GM21529 (cell line): ENCODE measurements around the gene TLCD2.
"Not testable (repeated sequence)": the region's sequence is repeated elsewhere in the genome, so short reads cannot be mapped to it uniquely, and the experiment has no call there.

Source experiments
- ATAC-seq: cut with Tn5 transposase; IDR thresholded peaks from one replicate; pipeline ENCODE4 v1.9.1; 2021; ENCODE audit not compliant: unreplicated experiment

Gene TLCD2, protein sequence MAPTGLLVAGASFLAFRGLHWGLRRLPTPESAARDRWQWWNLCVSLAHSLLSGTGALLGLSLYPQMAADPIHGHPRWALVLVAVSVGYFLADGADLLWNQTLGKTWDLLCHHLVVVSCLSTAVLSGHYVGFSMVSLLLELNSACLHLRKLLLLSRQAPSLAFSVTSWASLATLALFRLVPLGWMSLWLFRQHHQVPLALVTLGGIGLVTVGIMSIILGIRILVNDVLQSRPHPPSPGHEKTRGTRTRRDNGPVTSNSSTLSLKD

DNA sequence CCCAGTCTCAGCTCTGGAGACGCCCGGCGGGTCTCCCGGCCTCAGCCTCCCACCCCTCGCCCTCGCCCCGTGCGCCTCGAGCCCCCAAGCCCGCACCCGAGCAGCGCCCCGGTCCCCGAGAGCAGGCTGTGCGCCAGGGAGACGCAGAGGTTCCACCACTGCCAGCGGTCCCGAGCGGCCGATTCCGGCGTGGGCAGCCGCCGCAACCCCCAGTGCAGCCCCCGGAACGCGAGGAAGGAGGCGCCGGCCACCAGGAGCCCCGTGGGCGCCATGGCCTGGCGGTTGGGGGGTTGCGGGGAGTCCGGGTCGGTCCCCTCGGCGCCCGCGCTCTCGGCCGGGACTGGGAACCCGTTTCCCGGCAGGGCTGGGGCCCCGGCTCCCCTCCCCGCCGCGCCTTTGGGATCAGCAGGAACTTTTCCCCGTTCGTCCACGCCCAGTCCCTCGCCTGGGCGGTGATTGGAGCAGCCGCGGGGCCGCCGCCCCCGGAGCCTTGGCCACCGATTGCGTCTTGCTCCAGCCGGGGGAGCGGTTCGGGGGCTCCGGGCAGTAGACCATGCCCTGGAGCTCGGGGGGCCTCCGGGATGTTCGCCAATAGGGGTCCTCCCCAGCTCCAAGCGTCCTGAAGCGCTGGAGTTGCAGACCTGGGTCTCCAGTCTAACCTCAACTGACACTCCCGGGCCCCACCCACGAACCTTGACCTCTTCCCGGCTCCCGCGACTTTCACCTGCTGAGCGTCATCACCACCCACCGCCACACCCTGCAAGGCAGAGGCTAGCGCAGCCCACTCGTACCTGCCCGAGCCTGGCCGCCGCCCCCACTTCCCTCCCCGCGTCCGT is at the start of gene TLCD2:
TLCD2 (minus strand) TSS at position 407 of the 836 bp plus-strand sequence; CDS start at position 272, 135 bp downstream.
- ATAC-seq, result no peak

DNA sequence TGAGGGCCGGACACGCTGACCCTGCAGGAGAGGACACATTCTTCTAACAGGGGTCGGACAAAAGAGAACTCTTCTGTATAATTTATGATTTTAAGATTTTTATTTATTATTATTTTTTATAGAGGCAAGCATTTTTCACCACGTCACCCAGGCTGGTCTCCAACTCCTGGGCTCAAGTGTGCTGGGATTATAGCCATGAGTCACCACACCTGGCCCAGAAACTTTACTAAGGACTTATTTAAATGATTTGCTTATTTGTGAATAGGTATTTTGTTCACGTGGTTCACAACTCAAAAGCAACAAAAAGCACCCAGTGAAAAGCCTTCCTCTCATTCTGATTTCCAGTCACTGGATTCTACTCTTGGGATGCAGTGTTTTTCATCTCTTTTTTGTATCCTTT is 49.4 kb upstream of the TLCD2 start:
- ATAC-seq, result no peak

DNA sequence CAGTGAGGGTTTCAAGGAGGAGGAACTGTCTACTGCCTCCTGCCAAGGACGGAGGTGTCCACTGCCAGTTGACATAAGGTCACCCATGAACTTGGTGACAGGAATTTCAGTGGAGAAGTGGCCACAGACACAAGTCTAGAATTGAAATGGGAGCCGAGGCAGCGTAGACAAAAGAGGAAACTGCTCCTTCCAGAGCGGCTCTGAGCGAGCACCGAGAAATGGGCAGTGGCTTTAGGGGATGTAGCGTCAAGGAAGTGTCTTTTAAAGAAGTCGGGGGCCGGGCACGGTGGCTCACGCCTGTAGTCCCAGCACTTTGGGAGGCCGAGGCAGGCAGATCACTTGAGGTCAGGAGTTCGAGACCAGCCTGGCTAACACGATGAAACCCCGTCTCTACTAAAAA is 48.6 kb upstream of the TLCD2 start:
- ATAC-seq, result no peak

DNA sequence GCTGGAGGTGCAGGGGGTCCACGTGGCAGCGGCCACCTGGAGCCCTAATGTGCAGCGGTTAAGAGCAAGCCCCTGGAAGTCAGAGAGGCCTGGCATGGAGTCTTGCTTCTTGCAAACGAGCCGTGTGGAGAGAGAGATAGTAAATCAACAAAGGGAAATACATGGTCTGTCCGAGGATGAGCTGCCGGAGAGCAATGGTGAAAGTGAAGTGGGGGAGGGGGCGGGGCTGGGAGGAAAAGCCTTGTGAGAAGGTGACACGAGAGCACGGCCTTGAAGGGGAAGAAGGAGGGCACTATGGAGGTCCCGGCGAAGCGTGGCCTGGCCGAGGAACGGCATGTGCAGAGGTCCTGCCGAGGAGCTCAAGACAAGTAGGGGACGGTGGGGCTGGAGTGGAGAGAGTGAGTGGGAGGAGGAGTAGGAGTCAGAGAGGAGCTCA is 45.7 kb upstream of the TLCD2 start:
- no peak for ATAC-seq

DNA sequence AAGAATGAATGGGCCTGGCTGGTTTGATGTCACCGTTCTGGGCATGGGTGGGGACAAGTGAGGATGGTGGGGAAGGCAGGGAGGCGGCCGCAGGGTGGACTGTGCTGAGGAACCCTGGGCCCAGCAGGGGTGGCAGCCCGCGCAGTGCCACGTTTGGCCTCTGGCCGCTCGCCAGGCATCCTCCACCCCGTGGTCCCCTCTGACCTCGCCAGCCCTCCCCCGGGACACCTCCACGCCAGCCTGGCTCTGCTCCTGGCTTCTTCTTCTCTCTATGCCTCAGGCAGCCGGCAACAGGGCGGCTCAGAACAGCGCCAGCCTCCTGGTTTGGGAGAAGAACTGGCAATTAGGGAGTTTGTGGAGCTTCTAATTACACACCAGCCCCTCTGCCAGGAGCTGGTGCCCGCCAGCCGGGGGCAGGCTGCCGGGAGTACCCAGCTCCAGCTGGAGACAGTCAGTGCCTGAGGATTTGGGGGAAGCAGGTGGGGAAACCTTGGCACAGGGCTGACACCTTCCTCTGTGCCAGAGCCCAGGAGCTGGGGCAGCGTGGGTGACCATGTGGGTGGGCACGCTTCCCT is 45.2 kb upstream of the TLCD2 start:
- ATAC-seq, result no peak

DNA sequence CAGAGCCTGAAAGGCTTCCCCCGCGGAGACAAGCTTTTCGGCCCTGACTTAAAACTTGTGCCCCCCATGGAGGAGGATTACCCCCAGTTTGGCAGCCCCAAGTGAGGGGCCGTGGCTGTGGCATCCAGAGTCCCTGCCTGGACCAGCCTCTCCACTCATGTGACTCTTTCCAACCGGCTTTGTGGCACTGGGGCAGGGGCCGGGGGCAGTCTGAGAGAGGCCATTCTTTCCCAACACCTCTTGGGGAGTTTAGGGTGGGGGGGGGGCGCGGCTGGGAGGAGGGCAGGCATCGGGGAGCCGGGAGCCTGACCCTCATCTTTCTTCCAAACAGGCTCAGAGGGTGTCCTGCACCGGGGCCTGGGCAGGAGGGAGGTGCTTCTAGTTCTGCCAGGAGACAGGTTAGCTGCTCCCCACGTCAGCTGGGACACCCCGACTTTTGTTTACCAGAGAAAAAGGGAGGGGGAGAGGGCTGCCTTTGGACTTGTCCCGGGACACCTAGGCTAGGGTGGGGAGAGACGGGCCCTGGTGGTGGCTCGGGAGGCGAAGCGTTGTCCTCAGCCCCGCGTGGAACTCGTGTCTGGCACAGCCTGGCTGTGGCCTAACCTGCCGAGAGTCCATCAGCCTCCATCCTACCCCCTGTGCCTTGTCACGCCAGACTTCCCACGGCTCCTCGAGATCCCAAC is 44.4 kb upstream of the TLCD2 start:
- ATAC-seq, result no peak

DNA sequence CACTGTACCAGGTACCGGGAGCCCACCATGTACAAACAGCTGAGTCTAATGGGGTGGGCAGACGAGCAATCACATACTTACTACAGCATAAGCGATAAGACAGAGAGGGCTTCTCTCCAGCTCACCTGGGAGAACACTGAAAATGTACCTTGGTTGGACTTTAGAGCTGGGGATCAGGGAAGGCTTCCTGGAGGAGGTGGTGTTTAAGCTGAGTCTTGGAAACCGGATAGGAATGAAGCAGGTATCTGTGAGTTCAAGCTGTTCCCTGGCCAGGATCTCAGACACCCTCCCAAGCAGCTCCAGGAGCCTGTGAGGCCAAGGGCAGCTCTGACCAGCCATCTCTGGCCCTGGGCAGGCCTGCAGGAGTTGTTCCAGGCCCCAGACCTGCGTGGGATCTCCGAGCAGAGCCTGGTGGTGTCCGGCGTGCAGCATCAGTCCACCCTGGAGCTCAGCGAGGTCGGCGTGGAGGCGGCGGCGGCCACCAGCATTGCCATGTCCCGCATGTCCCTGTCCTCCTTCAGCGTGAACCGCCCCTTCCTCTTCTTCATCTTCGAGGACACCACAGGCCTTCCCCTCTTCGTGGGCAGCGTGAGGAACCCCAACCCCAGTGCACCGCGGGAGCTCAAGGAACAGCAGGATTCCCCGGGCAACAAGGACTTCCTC is 43.7 kb upstream of the TLCD2 start:
- ATAC-seq, result no peak

DNA sequence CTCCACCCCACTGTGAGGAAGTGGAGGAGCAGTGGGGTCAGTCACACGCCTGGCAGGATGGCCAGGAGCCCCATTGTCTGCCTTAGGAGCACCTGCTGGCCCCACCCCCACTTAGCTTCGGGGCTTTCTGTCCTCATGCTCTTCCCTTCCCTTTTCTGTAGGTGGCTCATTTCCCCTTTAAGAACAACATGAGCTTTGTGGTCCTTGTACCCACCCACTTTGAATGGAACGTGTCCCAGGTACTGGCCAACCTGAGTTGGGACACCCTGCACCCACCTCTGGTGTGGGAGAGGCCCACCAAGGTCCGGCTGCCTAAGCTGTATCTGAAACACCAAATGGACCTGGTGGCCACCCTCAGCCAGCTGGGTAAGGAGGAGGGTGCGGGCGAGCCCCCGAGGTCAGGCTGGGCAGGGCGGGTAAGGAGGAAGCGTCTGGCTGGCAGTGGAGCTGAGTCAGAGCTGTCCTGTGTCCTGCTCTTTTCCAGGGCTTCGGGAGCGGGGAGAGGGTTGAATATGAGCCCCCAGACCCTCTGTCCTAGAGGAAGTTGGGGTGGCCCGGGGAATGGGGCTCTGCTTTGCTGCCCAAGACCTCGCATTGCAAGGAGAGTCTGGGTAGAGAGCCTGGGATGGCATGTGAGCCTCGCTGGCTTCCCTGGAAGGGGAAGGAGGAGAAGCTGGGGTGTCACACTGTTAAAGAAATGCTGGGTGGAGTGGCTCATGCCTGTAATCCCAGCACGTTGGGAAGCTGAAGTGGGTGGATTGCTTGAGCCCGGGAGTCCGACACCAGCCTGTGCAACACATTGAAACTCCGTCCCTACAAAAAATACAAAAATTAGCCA is 42.5 kb upstream of the TLCD2 start:
- ATAC-seq, result no peak

DNA sequence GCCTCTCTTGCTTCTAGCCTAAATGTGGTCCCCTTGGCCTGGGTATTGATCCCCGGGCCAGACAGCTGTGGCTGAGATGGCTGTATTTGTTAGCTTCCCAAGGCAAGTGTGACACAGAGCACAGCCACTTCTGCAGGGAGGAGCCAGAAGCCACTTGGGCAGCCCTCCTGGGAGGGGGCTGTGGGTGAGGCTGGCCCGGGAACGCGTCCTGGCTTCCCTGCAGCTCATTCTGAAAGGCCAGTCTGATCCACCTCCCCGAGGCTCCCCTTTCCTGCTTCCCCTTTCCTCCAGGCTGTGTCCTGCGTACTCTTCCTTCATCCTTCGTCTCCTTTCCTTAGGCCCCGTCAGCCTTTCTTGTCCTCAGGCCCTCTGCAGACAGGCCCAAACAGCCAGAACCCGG is 40.5 kb upstream of the TLCD2 start:
- ATAC-seq, result no peak

DNA sequence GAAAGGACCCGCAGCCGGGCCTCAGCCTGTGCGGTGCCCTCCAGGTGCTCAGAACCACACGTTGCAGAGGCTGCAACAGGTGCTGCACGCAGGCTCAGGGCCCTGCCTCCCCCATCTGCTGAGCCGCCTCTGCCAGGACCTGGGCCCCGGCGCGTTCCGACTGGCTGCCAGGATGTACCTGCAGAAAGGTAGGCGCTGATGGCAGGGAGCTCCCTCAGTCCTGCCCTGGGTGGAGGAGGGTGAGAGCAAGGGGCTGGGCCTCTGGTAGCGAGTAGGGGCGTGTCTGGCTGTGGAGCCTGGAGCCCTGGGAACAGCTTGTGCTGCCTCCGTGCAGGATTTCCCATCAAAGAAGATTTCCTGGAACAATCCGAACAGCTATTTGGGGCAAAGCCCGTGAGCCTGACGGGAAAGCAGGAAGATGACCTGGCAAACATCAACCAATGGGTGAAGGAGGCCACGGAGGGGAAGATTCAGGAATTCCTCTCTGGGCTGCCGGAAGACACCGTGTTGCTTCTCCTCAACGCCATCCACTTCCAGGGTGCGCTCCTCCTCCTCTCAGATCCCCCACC is 36.9 kb upstream of the TLCD2 start:
- no peak for ATAC-seq

DNA sequence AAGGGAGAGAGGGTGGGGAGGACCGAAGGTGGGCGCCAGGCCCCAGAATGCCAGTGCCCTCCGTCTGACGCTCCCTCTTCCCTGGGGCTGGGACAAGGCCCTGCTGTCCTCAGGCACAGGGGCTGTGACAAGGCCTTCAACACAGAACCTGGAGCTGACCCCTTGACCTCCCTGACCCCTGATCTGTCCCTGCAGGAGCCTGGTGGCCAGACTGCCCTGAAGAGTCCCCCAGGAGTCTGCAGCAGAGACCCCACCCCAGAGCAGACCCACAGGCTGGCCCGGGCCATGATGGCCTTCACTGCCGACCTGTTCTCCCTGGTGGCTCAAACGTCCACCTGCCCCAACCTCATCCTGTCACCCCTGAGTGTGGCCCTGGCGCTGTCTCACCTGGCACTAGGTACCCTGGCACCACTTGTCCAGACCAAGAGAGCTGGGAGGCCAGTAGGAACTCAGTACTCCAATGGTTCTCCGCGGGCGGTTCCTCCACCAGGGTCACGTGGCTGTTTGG is 35.4 kb upstream of the TLCD2 start:
- no peak for ATAC-seq

DNA sequence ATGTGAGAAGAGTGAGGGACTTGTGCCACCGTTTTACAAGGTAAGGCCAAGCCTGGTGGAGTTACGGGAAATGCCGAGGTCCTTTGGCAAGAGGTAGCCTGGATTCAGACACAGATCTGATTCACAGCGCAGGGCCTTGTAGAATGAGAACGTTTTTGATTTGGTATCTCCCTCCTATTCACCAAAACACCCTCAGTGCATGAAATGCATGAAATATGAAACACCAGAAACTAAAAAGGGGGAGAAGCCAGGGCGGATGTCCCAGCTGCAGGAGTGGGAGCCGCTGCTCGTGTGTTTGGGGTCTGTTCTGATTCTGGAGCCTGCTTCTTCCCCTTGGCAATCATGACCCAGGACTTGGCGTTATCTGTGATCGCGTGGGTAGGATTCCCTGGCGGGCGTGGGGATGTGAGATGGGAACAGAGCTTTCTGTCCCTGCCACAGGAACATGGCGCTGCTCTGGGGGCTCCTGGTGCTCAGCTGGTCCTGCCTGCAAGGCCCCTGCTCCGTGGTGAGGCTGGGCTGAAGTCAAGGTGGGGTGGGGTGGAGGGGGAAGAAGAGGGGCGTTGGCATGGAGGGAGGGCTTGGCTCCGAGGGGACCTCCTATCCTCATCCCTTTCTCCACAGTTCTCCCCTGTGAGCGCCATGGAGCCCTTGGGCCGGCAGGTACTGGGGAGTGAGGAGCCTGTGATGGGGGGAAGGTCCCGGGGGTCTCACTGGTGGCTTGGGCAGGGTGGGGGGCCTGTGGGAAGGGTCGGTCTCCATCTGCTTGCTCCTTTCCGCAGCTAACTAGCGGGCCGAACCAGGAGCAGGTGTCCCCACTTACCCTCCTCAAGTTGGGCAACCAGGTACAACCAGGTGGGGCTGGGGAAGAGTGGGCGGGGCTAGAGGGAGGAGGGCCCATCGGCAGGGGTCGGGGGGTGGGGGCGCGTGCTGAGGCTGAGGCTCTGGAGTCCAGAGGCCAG is 34.7 kb upstream of the TLCD2 start:
- ATAC-seq, result no peak

DNA sequence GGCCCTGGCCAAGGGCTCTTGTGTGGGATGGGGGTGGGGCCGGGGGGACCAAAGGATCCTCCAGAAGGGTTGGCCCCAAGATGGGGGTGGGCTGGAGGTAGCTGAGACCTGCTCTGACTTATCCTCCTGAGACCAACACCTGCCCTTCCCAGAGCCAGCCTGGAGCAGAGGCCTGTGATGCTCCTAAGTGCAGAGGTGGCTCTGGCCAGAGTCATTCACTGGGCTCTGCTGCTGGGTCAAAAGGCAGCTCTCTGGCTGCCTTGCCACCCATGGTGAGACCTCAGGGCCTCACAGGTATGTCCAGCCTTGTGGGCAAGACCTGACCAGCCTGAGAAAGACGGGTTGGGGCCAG is 32.9 kb upstream of the TLCD2 start:
- ATAC-seq, result no peak

DNA sequence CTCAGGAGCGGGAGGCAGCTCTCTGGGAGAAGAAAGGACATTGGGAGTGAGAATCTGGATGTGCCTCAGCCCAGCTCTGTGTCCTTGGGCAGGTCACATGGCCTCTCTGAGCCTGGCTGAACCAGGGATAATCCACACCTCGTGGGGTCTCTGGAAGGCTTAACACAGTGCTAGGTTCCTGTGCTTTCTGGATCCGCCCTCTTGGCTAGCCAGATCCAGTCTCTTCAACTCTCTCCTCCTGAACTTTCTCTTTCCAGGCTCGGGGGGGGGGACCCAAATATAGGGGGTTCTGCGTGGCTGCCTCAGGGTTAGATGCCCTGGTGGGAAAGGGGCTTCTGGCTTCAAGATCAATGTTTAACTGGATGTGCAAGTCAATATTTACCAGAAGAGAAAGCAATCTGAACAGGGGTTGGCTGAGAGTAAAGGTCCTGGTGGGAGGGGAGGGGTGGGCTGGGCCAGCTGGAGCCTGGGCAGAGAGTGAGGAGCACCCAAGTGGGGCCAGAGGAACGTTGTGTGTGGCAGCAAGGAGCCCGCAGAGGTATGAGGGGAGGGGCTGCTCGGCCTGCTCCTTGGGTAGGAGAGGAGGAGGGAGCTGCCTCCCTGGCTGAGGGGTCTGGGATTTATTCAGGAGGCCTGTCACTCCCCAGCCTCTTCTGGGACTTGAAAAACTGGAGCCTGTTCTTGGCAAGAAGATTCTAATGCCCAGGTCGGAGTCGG is 32.4 kb upstream of the TLCD2 start, which contains the start of gene SERPINF2:
SERPINF2 (plus strand) TSS at position 501 of the 717 bp plus-strand sequence. CDS start 2,125 bp downstream, outside the sequence.
- ATAC-seq, result no peak

DNA sequence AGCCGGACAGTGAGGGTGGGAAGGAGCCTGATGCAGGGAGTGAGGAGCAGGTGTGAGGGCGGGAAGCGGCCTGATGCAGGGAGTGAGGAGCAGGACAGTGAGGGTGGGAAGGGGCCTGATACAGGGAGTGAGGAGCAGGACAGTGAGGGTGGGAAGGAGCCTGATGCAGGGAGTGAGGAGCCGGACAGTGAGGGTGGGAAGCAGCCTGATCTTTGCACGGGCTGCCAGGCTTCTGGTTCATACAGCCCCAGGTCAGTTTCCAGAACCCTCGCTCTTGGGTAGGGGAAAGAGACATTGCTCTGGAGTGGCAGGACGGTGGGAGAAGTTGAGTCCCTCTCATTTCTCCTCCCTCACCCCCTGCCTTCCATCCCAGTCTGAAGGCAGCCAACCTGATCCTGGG is 31.7 kb upstream of the TLCD2 start:
- ATAC-seq, result not testable (repeated sequence)

DNA sequence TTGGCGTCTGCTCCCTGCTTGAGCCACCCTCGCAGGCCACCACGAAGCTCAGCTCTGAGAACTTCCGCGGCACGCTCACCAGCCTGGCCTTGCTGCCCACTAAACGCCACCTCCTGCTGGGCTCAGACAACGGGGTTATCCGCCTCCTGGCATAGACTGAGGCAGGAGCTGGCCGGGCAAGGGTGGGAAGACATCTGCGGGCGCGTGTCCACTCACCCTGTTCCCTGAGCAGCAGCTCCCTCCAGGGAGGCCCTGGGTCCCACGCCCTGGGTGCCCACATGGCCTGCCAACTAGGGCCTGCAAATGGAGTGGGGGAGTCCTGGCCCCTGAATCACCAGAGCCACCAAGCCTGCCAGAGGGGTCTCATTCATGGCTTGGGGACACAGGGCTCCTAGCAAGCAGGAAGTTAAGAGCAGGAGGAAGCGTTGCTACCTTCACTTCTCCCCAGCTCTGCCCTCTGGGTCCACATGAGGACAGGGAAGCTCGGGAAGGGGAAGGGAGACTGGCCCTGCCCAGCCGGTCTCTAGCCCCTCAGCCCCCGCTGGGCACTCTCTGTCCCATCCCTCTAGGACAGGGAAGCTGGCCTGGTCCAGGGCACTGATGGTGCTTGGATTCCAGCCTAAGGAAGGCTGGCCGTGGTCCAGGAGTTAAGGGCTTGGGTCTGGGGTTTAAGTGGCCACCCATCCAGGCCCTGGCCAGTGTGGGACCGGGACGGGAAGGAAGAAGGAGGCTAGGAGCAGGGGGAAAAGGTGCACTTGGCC is 27.5 kb upstream of the TLCD2 start:
- ATAC-seq, result no peak
